ENCODE measurements around the gene DOCK9. TPM values are rescaled to one million over a fixed set of nuclear protein-coding genes. Genes with fewer than 3 reads are reported as not detected.

Gene DOCK9
- total RNA-seq, 4 donors from 2014 or later, result 121 to 240 (median 200) TPM

GRCh38 chr13:98800078-98800477, 177.8 kb downstream of the DOCK9 start:
- Histone ChIP-seq H3K9me3 (no peaks in the 10 kb centered on the region), H3K27me3 (no peaks in the 10 kb centered on the region), H3K4me3 (no peak overlapping the region), H3K4me1 (peaks cover 10% of the 10 kb centered on the region), H3K36me3 (peaks cover 76% of the 10 kb centered on the region), H3K27ac (no peak overlapping the region)
- no peak for DNase-seq (ENCODE audit: low spot score in 2 of 2)
- 91% methylated on average over 14 of the region's 14 CpGs for WGBS
- no peak for TF ChIP-seq CTCF (IDR thresholded peaks at IDR 0.05)
- TF ChIP-seq POLR2A (IDR thresholded peaks at IDR 0.05), result no peak
- TF ChIP-seq EP300 (IDR thresholded peaks at IDR 0.05), result no peak
- TF ChIP-seq POLR2AphosphoS5 (IDR thresholded peaks at IDR 0.05), result no peak

DNA sequence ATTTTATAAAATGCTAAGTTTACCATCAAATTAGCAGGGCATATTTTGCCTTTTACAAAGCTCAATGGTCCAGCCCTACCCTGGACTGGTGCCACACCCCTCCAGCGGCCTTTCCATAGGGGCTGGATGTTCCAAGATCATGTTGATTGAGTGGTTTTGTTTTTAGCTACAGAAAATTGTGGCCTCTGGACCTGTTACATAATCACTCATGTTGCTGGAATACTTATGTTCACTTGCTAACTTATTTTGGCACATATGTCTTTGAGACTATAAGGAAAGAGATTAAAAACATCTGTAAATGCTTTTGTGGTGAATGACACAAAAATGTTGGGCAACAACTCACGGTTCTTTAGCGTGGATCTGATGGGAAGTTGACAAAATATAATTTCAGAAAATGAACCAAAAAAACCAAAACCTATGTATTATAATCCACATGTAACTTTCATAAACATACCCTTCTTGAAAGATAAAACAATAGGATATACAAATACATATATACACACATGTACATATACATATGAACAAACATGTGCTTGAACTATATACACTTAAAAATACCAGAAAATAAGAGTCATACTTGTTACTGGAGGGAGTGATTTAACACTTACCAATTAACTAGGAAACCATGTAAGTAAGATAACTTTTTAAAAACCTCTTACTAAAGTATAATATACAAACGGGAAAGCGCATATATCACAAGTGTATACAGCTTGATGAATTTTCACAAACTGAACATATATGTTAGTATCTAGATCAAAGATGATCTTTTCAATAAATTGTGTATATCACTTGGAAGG, 178.8 kb downstream of the DOCK9 start:
- Histone ChIP-seq H3K27me3 (no peaks in the 10 kb centered on the region), H3K4me3 (no peak overlapping the region), H3K27ac (no peak overlapping the region), H3K4me1 (peaks cover 10% of the 10 kb centered on the region), H3K9me3 (no peaks in the 10 kb centered on the region), H3K36me3 (peaks cover 76% of the 10 kb centered on the region)
- TF ChIP-seq POLR2A (IDR thresholded peaks at IDR 0.05) (no peak), CTCF (IDR thresholded peaks at IDR 0.05) (no peak), POLR2AphosphoS5 (IDR thresholded peaks at IDR 0.05) (no peak), EP300 (IDR thresholded peaks at IDR 0.05) (no peak)
- DNase-seq (ENCODE audit: low spot score in 2 of 2), result no peak
- 57% methylated on average over 5 of the region's 5 CpGs for WGBS

GRCh38 chr13:98797456-98797855, 180.4 kb downstream of the DOCK9 start:
- Histone ChIP-seq H3K27me3 (no peaks in the 10 kb centered on the region), H3K4me1 (peaks cover 8% of the 10 kb centered on the region), H3K27ac (no peak overlapping the region), H3K4me3 (no peak overlapping the region), H3K36me3 (peaks cover 80% of the 10 kb centered on the region), H3K9me3 (no peaks in the 10 kb centered on the region)
- TF ChIP-seq EP300 (IDR thresholded peaks at IDR 0.05) (no peak), CTCF (IDR thresholded peaks at IDR 0.05) (no peak), POLR2A (IDR thresholded peaks at IDR 0.05) (no peak), POLR2AphosphoS5 (IDR thresholded peaks at IDR 0.05) (no peak)
- 94% methylated on average over 6 of the region's 6 CpGs for WGBS
- DNase-seq (ENCODE audit: low spot score in 2 of 2), result no peak

GRCh38 chr13:98796798-98797197, 181.1 kb downstream of the DOCK9 start:
- DNase-seq (ENCODE audit: low spot score in 2 of 2), result no peak
- H3K27ac ChIP-seq, result no peak overlapping the region
- peaks cover 1% of the 10 kb centered on the region for H3K4me1 ChIP-seq
- H3K9me3 ChIP-seq, result no peaks in the 10 kb centered on the region
- WGBS, result 86% methylated on average over 10 of the region's 10 CpGs
- peaks cover 75% of the 10 kb centered on the region for H3K36me3 ChIP-seq
- no peaks in the 10 kb centered on the region for H3K27me3 ChIP-seq
- H3K4me3 ChIP-seq, result no peak overlapping the region
- TF ChIP-seq POLR2AphosphoS5 (IDR thresholded peaks at IDR 0.05) (no peak), POLR2A (IDR thresholded peaks at IDR 0.05) (no peak), EP300 (IDR thresholded peaks at IDR 0.05) (no peak), CTCF (IDR thresholded peaks at IDR 0.05) (no peak)

DNA sequence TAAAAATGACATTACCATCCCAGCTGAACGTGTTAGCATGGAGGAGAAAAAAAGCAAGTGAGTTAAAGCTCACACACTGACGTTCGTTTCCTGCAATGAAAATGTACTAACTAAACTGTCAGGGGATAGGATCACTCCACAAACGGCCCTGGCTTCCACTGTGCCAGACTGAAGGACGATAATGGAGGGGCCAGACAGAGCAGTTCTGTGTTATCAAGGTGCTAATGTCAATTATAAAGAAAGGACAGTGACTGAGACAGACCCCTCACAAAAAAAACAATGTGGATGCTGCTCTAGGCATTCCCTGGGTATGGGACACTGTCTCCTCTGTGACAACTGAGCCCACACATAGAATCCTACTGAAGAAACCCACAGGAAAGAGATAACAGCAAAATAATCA, 181.7 kb downstream of the DOCK9 start:
- H3K9me3 ChIP-seq, result no peaks in the 10 kb centered on the region
- H3K27me3 ChIP-seq, result no peaks in the 10 kb centered on the region
- H3K36me3 ChIP-seq, result peaks cover 74% of the 10 kb centered on the region
- TF ChIP-seq POLR2AphosphoS5 (IDR thresholded peaks at IDR 0.05) (no peak), CTCF (IDR thresholded peaks at IDR 0.05) (no peak), EP300 (IDR thresholded peaks at IDR 0.05) (no peak), POLR2A (IDR thresholded peaks at IDR 0.05) (no peak)
- 91% methylated on average over 5 of the region's 5 CpGs for WGBS
- no peak overlapping the region for H3K27ac ChIP-seq
- H3K4me3 ChIP-seq, result no peak overlapping the region
- H3K4me1 ChIP-seq, result no peaks in the 10 kb centered on the region
- DNase-seq (ENCODE audit: low spot score in 2 of 2), result no peak

Data from suprapubic skin (tissue), 4 donors.